Ectodermal cell (in vitro differentiated cells): ENCODE results near the gene NPHS1.

ENCODE experiments used
- H3K27ac ChIP-seq: 2 replicates; pipeline ENCODE4 v1.7.0; 2013; ENCODE audit warnings: mild to moderate bottlenecking, low read depth, low read length; ENCODE audit not compliant: insufficient read depth, poor library complexity, severe bottlenecking
- H3K27me3 ChIP-seq: 2 replicates; pipeline ENCODE4 v1.7.0; 2013; ENCODE audit warnings: mild to moderate bottlenecking, low read length; ENCODE audit not compliant: insufficient read depth, control insufficient read depth, poor library complexity, severe bottlenecking
- H3K36me3 ChIP-seq: one replicate; pipeline ENCODE4 v1.7.0; 2013; ENCODE audit warnings: low read length; ENCODE audit not compliant: control insufficient read depth, insufficient read depth
- H3K4me1 ChIP-seq: one replicate; pipeline ENCODE4 v1.7.0; 2013; ENCODE audit warnings: low read length; ENCODE audit not compliant: control insufficient read depth, insufficient read depth
- H3K4me3 ChIP-seq: 2 replicates; pipeline ENCODE4 v1.7.0; 2013; ENCODE audit warnings: low read depth, low read length, control low read depth; ENCODE audit not compliant: insufficient read depth
- H3K9me3 ChIP-seq: 2 replicates; pipeline ENCODE4 v1.7.0; 2013; ENCODE audit warnings: mild to moderate bottlenecking, low read length, moderate library complexity; ENCODE audit not compliant: control insufficient read depth
- WGBS, 2 experiments: methylation state at CpG; one replicate each; pipeline ENCODE4 v1.1.7; 2013; ENCODE audit warnings: missing lambda C conversion rate in 2 of 2; 5-methylcytosine and 5-hydroxymethylcytosine counted together

NPHS1 gene

GRCh38 chr19:35813043-35813890 is 39.0 kb downstream of the NPHS1 start:
- H3K9me3 ChIP-seq = no peaks in the 10 kb centered on the region
- H3K36me3 ChIP-seq = no peaks in the 10 kb centered on the region
- H3K4me3 ChIP-seq = no peak overlapping the region
- H3K4me1 ChIP-seq = no peaks in the 10 kb centered on the region
- 89 to 93% methylated on average over 11 of the region's 11 CpGs for WGBS, 2 experiments
- H3K27ac ChIP-seq = no peak overlapping the region
- H3K27me3 ChIP-seq = no peaks in the 10 kb centered on the region

- Histone ChIP-seq H3K27ac (no peak within 1 kb of the TSS), H3K27me3 (no peaks in the 10 kb centered on the region), H3K9me3 (no peaks in the 10 kb centered on the region), H3K36me3 (no peaks in the 10 kb centered on the region), H3K4me3 (no peak within 1 kb of the TSS), H3K4me1 (no peaks in the 10 kb centered on the region)
- 87% methylated on average over 26 of the region's 26 CpGs for whole genome bisulfite sequencing, 2 experiments
Measured at GRCh38 chr19:35812220-35813042, 39.9 kb downstream of the NPHS1 start, which contains the start of gene PRODH2. TSS of gene PRODH2 (minus strand) at chr19:35812845. CDS start at chr19:35812805, 40 bp downstream.

- Histone ChIP-seq H3K36me3 (no peaks in the 10 kb centered on the region), H3K9me3 (no peaks in the 10 kb centered on the region), H3K27ac (no peak overlapping the region), H3K4me1 (no peaks in the 10 kb centered on the region), H3K4me3 (no peak overlapping the region), H3K27me3 (no peaks in the 10 kb centered on the region)
- 91% methylated on average over 18 of the region's 18 CpGs for WGBS, 2 experiments
Measured at GRCh38 chr19:35811317-35812219, 40.7 kb downstream of the NPHS1 start.

- H3K36me3 ChIP-seq = no peaks in the 10 kb centered on the region
- no peak overlapping the region for H3K4me3 ChIP-seq
- H3K9me3 ChIP-seq = no peaks in the 10 kb centered on the region
- H3K27me3 ChIP-seq = no peaks in the 10 kb centered on the region
- H3K27ac ChIP-seq = no peak overlapping the region
- 89 to 92% methylated on average over 5 of the region's 5 CpGs for WGBS, 2 experiments
- no peaks in the 10 kb centered on the region for H3K4me1 ChIP-seq
Measured at GRCh38 chr19:35807633-35808032, 44.7 kb downstream of the NPHS1 start.

GRCh38 chr19:35806597-35806996 is 45.7 kb downstream of the NPHS1 start:
- Histone ChIP-seq H3K9me3 (no peaks in the 10 kb centered on the region), H3K4me1 (no peaks in the 10 kb centered on the region), H3K27me3 (no peaks in the 10 kb centered on the region), H3K36me3 (no peaks in the 10 kb centered on the region), H3K4me3 (no peak overlapping the region), H3K27ac (no peak overlapping the region)
- 89 to 91% methylated on average over 18 of the region's 18 CpGs for WGBS, 2 experiments

- Histone ChIP-seq H3K4me1 (no peaks in the 10 kb centered on the region), H3K4me3 (no peak overlapping the region), H3K27ac (no peak overlapping the region), H3K9me3 (no peaks in the 10 kb centered on the region), H3K27me3 (no peaks in the 10 kb centered on the region), H3K36me3 (no peaks in the 10 kb centered on the region)
- 76 to 83% methylated on average over 5 of the region's 5 CpGs for WGBS, 2 experiments
Measured at GRCh38 chr19:35805526-35806102, 46.7 kb downstream of the NPHS1 start.

GRCh38 chr19:35801828-35802227 is 50.5 kb downstream of the NPHS1 start:
- no peaks in the 10 kb centered on the region for H3K36me3 ChIP-seq
- H3K9me3 ChIP-seq = no peaks in the 10 kb centered on the region
- H3K4me1 ChIP-seq = no peaks in the 10 kb centered on the region
- no peak overlapping the region for H3K27ac ChIP-seq
- WGBS, 2 experiments = 89 to 91% methylated on average over 3 of the region's 3 CpGs
- peaks cover 14% of the 10 kb centered on the region for H3K27me3 ChIP-seq
- no peak overlapping the region for H3K4me3 ChIP-seq

- H3K27me3 ChIP-seq = peaks cover 31% of the 10 kb centered on the region
- H3K9me3 ChIP-seq = no peaks in the 10 kb centered on the region
- WGBS, 2 experiments = 48 to 49% methylated on average over 15 of the region's 15 CpGs
- no peaks in the 10 kb centered on the region for H3K36me3 ChIP-seq
- H3K27ac ChIP-seq = no peak overlapping the region
- H3K4me1 ChIP-seq = no peaks in the 10 kb centered on the region
- H3K4me3 ChIP-seq = peak overlapping the region; percentile 6
Measured at GRCh38 chr19:35797663-35798062, 54.6 kb downstream of the NPHS1 start.

- Histone ChIP-seq H3K4me3 (peak overlapping the region; percentile 6), H3K4me1 (no peaks in the 10 kb centered on the region), H3K27ac (no peak overlapping the region), H3K9me3 (no peaks in the 10 kb centered on the region), H3K36me3 (no peaks in the 10 kb centered on the region), H3K27me3 (peaks cover 31% of the 10 kb centered on the region)
- WGBS, 2 experiments = 52 to 53% methylated on average over 39 of the region's 39 CpGs
Measured at GRCh38 chr19:35796645-35797542, 55.4 kb downstream of the NPHS1 start.
